ENCODE data around the gene ADAMTS14. TPM values are rescaled to one million over a fixed set of nuclear protein-coding genes. Genes with fewer than 3 reads are reported as not detected.

Gene ADAMTS14
- total RNA-seq, 4 donors from 2014 or later, result 0.15 to 0.51 (median 0.40) TPM

- H3K27ac ChIP-seq, result no peak overlapping the region
- H3K9me3 ChIP-seq, result no peaks in the 10 kb centered on the region
- no peaks in the 10 kb centered on the region for H3K36me3 ChIP-seq
- H3K27me3 ChIP-seq, result no peaks in the 10 kb centered on the region
- no peak overlapping the region for H3K4me3 ChIP-seq
- no peak for DNase-seq (ENCODE audit: low spot score in 2 of 2)
- H3K4me1 ChIP-seq, result peaks cover 4% of the 10 kb centered on the region
- no peak for TF ChIP-seq POLR2AphosphoS5 (IDR thresholded peaks at IDR 0.05)
- no peak for TF ChIP-seq CTCF (IDR thresholded peaks at IDR 0.05)
- no peak for TF ChIP-seq EP300 (IDR thresholded peaks at IDR 0.05)
- TF ChIP-seq POLR2A (IDR thresholded peaks at IDR 0.05), result no peak
- WGBS, result 96% methylated on average over 4 of the region's 10 CpGs
Measured at GRCh38 chr10:70749756-70750155, 77.5 kb downstream of the ADAMTS14 start.

GRCh38 chr10:70750156-70750703 is 77.9 kb downstream of the ADAMTS14 start:
- H3K27ac ChIP-seq, result no peak overlapping the region
- no peak for TF ChIP-seq POLR2A (IDR thresholded peaks at IDR 0.05)
- TF ChIP-seq POLR2AphosphoS5 (IDR thresholded peaks at IDR 0.05), result no peak
- TF ChIP-seq EP300 (IDR thresholded peaks at IDR 0.05), result no peak
- no peak for TF ChIP-seq CTCF (IDR thresholded peaks at IDR 0.05)
- WGBS, result 67% methylated on average over 3 of the region's 3 CpGs
- H3K4me3 ChIP-seq, result no peak overlapping the region
- H3K36me3 ChIP-seq, result no peaks in the 10 kb centered on the region
- no peak for DNase-seq (ENCODE audit: low spot score in 2 of 2)
- peaks cover 4% of the 10 kb centered on the region for H3K4me1 ChIP-seq
- H3K9me3 ChIP-seq, result no peaks in the 10 kb centered on the region
- no peaks in the 10 kb centered on the region for H3K27me3 ChIP-seq

- no peak overlapping the region for H3K4me3 ChIP-seq
Measured at GRCh38 chr10:70751356-70751755, 79.0 kb downstream of the ADAMTS14 start.

GRCh38 chr10:70751991-70752390 is 79.7 kb downstream of the ADAMTS14 start:
- TF ChIP-seq POLR2AphosphoS5 (IDR thresholded peaks at IDR 0.05) (no peak), EP300 (IDR thresholded peaks at IDR 0.05) (no peak), CTCF (IDR thresholded peaks at IDR 0.05) (no peak), POLR2A (IDR thresholded peaks at IDR 0.05) (no peak)
- no peak overlapping the region for H3K27ac ChIP-seq
- H3K9me3 ChIP-seq, result no peaks in the 10 kb centered on the region
- no peaks in the 10 kb centered on the region for H3K27me3 ChIP-seq
- H3K4me1 ChIP-seq, result no peaks in the 10 kb centered on the region
- no peak for DNase-seq (ENCODE audit: low spot score in 2 of 2)
- no peaks in the 10 kb centered on the region for H3K36me3 ChIP-seq
- no peak overlapping the region for H3K4me3 ChIP-seq
- WGBS, result 100% methylated on average over 3 of the region's 14 CpGs

More at GRCh38 chr10:70751356-70751755, 79.0 kb downstream of the ADAMTS14 start:
- H3K27me3 ChIP-seq, result no peaks in the 10 kb centered on the region
- WGBS, result 96% methylated on average over 9 of the region's 9 CpGs
- DNase-seq (ENCODE audit: low spot score in 2 of 2), result no peak
- H3K36me3 ChIP-seq, result no peaks in the 10 kb centered on the region
- no peak overlapping the region for H3K27ac ChIP-seq
- H3K9me3 ChIP-seq, result no peaks in the 10 kb centered on the region
- peaks cover 4% of the 10 kb centered on the region for H3K4me1 ChIP-seq
- TF ChIP-seq CTCF (IDR thresholded peaks at IDR 0.05) (no peak), EP300 (IDR thresholded peaks at IDR 0.05) (no peak), POLR2A (IDR thresholded peaks at IDR 0.05) (no peak), POLR2AphosphoS5 (IDR thresholded peaks at IDR 0.05) (no peak)

- H3K27me3 ChIP-seq, result no peaks in the 10 kb centered on the region
- H3K36me3 ChIP-seq, result no peaks in the 10 kb centered on the region
- no peak overlapping the region for H3K4me3 ChIP-seq
- 78% methylated on average over 5 of the region's 7 CpGs for WGBS
- TF ChIP-seq POLR2A (IDR thresholded peaks at IDR 0.05) (no peak), CTCF (IDR thresholded peaks at IDR 0.05) (no peak), POLR2AphosphoS5 (IDR thresholded peaks at IDR 0.05) (no peak), EP300 (IDR thresholded peaks at IDR 0.05) (no peak)
- no peak for DNase-seq (ENCODE audit: low spot score in 2 of 2)
- no peaks in the 10 kb centered on the region for H3K9me3 ChIP-seq
- no peak overlapping the region for H3K27ac ChIP-seq
- H3K4me1 ChIP-seq, result no peaks in the 10 kb centered on the region
Measured at GRCh38 chr10:70752571-70752970, 80.3 kb downstream of the ADAMTS14 start.
